Right atrium auricular region (tissue), 2 donors: ENCODE data around the gene CCDC191. TPM values are rescaled to one million over a fixed set of nuclear protein-coding genes. Genes with fewer than 3 reads are reported as not detected.

ENCODE experiments used
- DNase-seq: peaks from one replicate; pipeline ENCODE4 v3.0.0-alpha.2; 2019; ENCODE audit warnings: low spot score
- H3K27ac ChIP-seq, 2 donors: fragments of 200-600 bp; sonication (generic); 1 replicate in 1 of 2; 2 replicates in 1 of 2; pipeline ENCODE4 v1.5.1; 2016 to 2019
- H3K27me3 ChIP-seq, 2 donors: fragments of 200-600 bp; sonication (generic); one replicate each; pipeline versions ENCODE4 v1.5.1 to v1.6.0; 2017 to 2019
- H3K36me3 ChIP-seq: fragments of 200-600 bp; sonication (generic); one replicate; pipeline ENCODE4 v1.5.1; 2016
- H3K4me1 ChIP-seq, 2 donors: fragments of 200-600 bp; sonication (generic); one replicate each; pipeline versions ENCODE4 v1.5.1 to v1.6.0; 2017 to 2019
- H3K4me3 ChIP-seq, 2 donors: fragments of 200-600 bp; sonication (generic); 1 replicate in 1 of 2; 2 replicates in 1 of 2; pipeline ENCODE4 v1.5.1; 2017 to 2019; ENCODE audit warnings: mild to moderate bottlenecking in 1 of 2, moderate library complexity in 1 of 2
- H3K9me3 ChIP-seq, 2 donors: fragments of 200-600 bp; sonication (generic); one replicate each; pipeline ENCODE4 v1.5.1; 2019
- CTCF ChIP-seq, 2 donors: fragments of 200-600 bp; sonication (generic); IDR thresholded peaks; one replicate each; pipeline ENCODE4 v1.5.1; 2019; ENCODE audit warnings: antibody characterized with exemption in 2 of 2
- total RNA-seq, 2 donors: library from RNA; depleted of rRNA; stranded (reverse); fragments of >200 nt; gene quantifications; one replicate each; pipeline ENCODE4 v1.1.0, GENCODE V29; 2016

Gene CCDC191
- total RNA-seq, 2 donors from 2014 or later = 0.75 to 1.3 TPM

GRCh38 chr3:113977822-113978221 lies 78.5 kb downstream of the CCDC191 start:
- H3K4me1 ChIP-seq = no peaks in the 10 kb centered on the region
- TF ChIP-seq CTCF (IDR thresholded peaks at IDR 0.05) = no peak
- no peaks in the 10 kb centered on the region for H3K27me3 ChIP-seq
- H3K36me3 ChIP-seq = peaks cover 4% of the 10 kb centered on the region
- H3K27ac ChIP-seq = no peak overlapping the region
- no peak for DNase-seq
- H3K9me3 ChIP-seq = peaks cover 0 to 17% of the 10 kb centered on the region in 2 donors
- H3K4me3 ChIP-seq = no peak overlapping the region

- TF ChIP-seq CTCF (IDR thresholded peaks at IDR 0.05) = no peak
- no peaks in the 10 kb centered on the region for H3K36me3 ChIP-seq
- peaks cover 0 to 15% of the 10 kb centered on the region in 2 donors for H3K9me3 ChIP-seq
- no peak for DNase-seq
- no peak overlapping the region for H3K4me3 ChIP-seq
- no peaks in the 10 kb centered on the region for H3K27me3 ChIP-seq
- H3K27ac ChIP-seq = no peak overlapping the region
- no peaks in the 10 kb centered on the region for H3K4me1 ChIP-seq
Observed at GRCh38 chr3:113968986-113969385, 87.3 kb downstream of the CCDC191 start.

GRCh38 chr3:113966172-113966571 lies 90.2 kb downstream of the CCDC191 start:
- Histone ChIP-seq H3K4me1 (no peaks in the 10 kb centered on the region), H3K27me3 (no peaks in the 10 kb centered on the region), H3K4me3 (no peak overlapping the region), H3K36me3 (no peaks in the 10 kb centered on the region), H3K27ac (no peak overlapping the region), H3K9me3 (no peaks in the 10 kb centered on the region)
- DNase-seq = no peak
- no peak for TF ChIP-seq CTCF (IDR thresholded peaks at IDR 0.05)

GRCh38 chr3:113963879-113964278 lies 92.4 kb downstream of the CCDC191 start:
- no peak overlapping the region for H3K27ac ChIP-seq
- H3K9me3 ChIP-seq = no peaks in the 10 kb centered on the region
- no peak for TF ChIP-seq CTCF (IDR thresholded peaks at IDR 0.05)
- H3K36me3 ChIP-seq = no peaks in the 10 kb centered on the region
- no peaks in the 10 kb centered on the region for H3K4me1 ChIP-seq
- DNase-seq = no peak
- H3K27me3 ChIP-seq = no peaks in the 10 kb centered on the region
- H3K4me3 ChIP-seq = no peak overlapping the region

DNA sequence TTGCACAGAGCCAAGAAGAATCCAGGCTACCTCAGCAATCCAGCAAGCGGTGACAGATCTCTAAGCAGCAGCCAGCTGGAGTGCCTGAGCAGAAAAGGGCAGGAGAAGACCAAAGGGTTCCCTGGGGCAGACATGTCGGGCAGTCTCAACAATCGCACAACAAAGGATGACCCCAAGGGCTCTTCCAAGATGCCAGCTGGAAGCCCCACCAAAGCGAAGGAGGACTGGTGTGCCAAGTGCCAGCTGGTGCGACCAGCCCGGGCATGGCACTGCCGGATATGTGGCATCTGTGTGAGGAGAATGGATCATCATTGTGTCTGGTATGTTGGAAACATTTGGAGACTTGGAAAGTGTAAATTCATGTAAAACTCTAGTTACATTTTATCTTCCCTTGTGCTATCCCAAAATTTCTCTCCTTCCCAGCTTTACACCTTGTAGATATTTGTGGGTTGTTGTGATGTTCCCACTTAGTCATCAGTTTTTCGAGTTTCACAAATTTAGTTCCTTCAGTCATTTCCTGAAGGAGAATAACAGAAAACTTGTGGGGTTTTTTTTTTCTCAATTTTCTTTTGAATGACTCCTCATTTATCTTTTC lies 102.1 kb downstream of the CCDC191 start:
- Histone ChIP-seq H3K9me3 (no peaks in the 10 kb centered on the region), H3K27ac (no peak overlapping the region), H3K4me3 (no peak overlapping the region), H3K27me3 (no peaks in the 10 kb centered on the region), H3K36me3 (no peaks in the 10 kb centered on the region), H3K4me1 (no peaks in the 10 kb centered on the region)
- no peak for DNase-seq
- no peak for TF ChIP-seq CTCF (IDR thresholded peaks at IDR 0.05)

DNA sequence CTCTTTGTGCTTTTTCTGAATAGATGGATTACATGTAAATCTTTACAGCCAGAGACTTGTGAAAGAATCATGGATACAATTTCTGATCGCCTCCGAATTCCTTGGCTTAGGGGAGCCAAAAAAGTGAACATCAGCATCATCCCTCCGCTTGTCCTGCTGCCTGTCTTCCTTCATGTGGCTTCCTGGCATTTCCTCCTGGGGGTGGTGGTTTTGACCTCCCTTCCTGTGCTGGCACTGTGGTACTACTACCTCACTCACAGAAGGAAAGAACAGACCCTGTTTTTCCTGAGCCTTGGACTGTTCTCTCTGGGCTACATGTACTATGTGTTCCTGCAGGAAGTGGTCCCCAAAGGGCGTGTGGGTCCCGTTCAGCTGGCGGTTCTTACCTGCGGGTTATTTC lies 102.6 kb downstream of the CCDC191 start:
- DNase-seq = no peak
- no peak overlapping the region for H3K4me3 ChIP-seq
- TF ChIP-seq CTCF (IDR thresholded peaks at IDR 0.05) = no peak

More for the DNA sequence above, 102.6 kb downstream of the CCDC191 start:
- H3K4me1 ChIP-seq = peaks cover 0 to 2% of the 10 kb centered on the region in 2 donors
- H3K36me3 ChIP-seq = no peaks in the 10 kb centered on the region
- H3K27me3 ChIP-seq = no peaks in the 10 kb centered on the region
- H3K9me3 ChIP-seq = no peaks in the 10 kb centered on the region
- H3K27ac ChIP-seq = no peak overlapping the region
